ENCODE data around the gene ADRB1.

Gene ADRB1

GRCh38 chr10:114081911-114082583 lies 38.4 kb downstream of the ADRB1 start:
- Histone ChIP-seq H3K4me3 (ENCODE audit: low read length) (peak overlapping the region; percentile 10), H3K9ac (ENCODE audit: low read length) (peak overlapping the region; percentile 17), H3K4me1 (ENCODE audit: control insufficient read depth, insufficient read depth, low read length) (peaks cover 39% of the 10 kb centered on the region), H3K36me3 (ENCODE audit: control insufficient read depth, insufficient read depth, low read length) (no peaks in the 10 kb centered on the region), H3K9me3 (ENCODE audit: control insufficient read depth, low read length) (no peaks in the 10 kb centered on the region), H3K27me3 (ENCODE audit: control insufficient read depth, insufficient read depth, low read length) (no peaks in the 10 kb centered on the region)

DNA sequence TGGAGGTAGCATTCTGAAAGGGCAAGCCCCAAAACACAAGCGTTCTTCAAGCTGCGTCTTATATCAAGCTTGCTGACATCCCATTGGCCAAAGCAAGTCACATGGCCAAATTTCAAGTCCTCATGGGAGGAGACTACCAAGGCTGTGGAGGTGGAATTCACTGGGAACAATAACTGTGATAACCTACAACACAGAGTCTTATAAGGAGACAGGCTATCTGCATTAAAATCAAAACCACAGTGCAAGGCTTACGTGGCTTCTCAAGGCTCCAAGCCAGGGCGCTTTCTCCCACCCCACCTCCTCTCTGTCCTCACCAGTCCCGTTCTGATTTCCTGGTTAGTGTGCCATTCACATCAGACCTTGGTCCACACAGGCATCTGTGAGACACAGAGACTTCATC lies 39.4 kb downstream of the ADRB1 start:
- Histone ChIP-seq H3K27me3 (ENCODE audit: control insufficient read depth, insufficient read depth, low read length) (no peaks in the 10 kb centered on the region), H3K4me1 (ENCODE audit: control insufficient read depth, insufficient read depth, low read length) (peaks cover 37% of the 10 kb centered on the region), H3K9ac (ENCODE audit: low read length) (peak overlapping the region; percentile 17), H3K36me3 (ENCODE audit: control insufficient read depth, insufficient read depth, low read length) (no peaks in the 10 kb centered on the region), H3K9me3 (ENCODE audit: control insufficient read depth, low read length) (no peaks in the 10 kb centered on the region), H3K4me3 (ENCODE audit: low read length) (peak overlapping the region; percentile 10)

DNA sequence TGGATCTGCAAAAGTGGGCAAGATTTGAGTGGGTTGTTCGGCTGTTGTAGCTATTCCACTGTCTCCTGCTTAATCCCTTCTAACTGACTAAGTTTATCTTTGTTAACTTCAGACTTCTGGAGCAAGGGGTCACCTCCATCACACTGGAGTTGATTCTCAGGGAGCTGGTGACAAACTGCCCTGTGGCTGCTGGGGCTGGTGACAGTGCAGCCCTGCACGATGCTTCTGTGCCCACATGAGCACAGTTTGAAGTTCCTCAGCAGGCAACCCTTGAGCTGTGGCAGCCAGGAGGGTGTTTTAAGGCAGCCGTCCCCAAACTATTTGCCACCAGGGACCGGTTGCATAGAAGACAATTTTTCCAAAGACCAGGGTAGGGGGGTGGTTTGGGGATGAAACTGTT lies 40.5 kb downstream of the ADRB1 start:
- H3K9me3 ChIP-seq (ENCODE audit: control insufficient read depth, low read length): no peaks in the 10 kb centered on the region
- no peak overlapping the region for H3K4me3 ChIP-seq (ENCODE audit: low read length)
- H3K4me1 ChIP-seq (ENCODE audit: control insufficient read depth, insufficient read depth, low read length): peaks cover 29% of the 10 kb centered on the region
- H3K27me3 ChIP-seq (ENCODE audit: control insufficient read depth, insufficient read depth, low read length): no peaks in the 10 kb centered on the region
- no peak overlapping the region for H3K9ac ChIP-seq (ENCODE audit: low read length)
- no peaks in the 10 kb centered on the region for H3K36me3 ChIP-seq (ENCODE audit: control insufficient read depth, insufficient read depth, low read length)

GRCh38 chr10:114087255-114087654 lies 43.6 kb downstream of the ADRB1 start:
- Histone ChIP-seq H3K4me1 (ENCODE audit: control insufficient read depth, insufficient read depth, low read length) (peaks cover 13% of the 10 kb centered on the region), H3K36me3 (ENCODE audit: control insufficient read depth, insufficient read depth, low read length) (no peaks in the 10 kb centered on the region), H3K9me3 (ENCODE audit: control insufficient read depth, low read length) (no peaks in the 10 kb centered on the region), H3K4me3 (ENCODE audit: low read length) (no peak overlapping the region), H3K9ac (ENCODE audit: low read length) (no peak overlapping the region), H3K27me3 (ENCODE audit: control insufficient read depth, insufficient read depth, low read length) (no peaks in the 10 kb centered on the region)

DNA sequence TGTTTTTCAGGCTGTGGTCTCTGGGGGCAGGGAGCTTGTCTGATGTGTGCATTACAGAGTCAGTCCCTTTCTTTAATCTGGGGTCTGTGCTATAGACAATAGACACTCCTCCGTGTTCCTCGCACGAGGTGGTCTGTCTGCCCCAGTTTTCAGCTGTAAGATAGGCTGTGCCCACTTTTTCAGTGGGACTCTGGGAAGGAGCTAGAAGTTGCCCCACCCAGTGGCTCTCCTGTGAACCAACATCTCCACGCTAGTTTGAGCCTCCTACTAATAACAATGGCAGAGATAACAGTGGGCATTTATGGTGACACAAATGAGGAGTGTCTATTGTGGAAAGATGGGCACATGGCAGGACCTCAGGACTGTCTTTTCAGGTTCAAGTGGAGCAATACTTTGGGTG lies 44.0 kb downstream of the ADRB1 start:
- no peak overlapping the region for H3K4me3 ChIP-seq (ENCODE audit: low read length)
- H3K27me3 ChIP-seq (ENCODE audit: control insufficient read depth, insufficient read depth, low read length): no peaks in the 10 kb centered on the region
- H3K9me3 ChIP-seq (ENCODE audit: control insufficient read depth, low read length): no peaks in the 10 kb centered on the region
- peaks cover 9% of the 10 kb centered on the region for H3K4me1 ChIP-seq (ENCODE audit: control insufficient read depth, insufficient read depth, low read length)
- H3K36me3 ChIP-seq (ENCODE audit: control insufficient read depth, insufficient read depth, low read length): no peaks in the 10 kb centered on the region
- H3K9ac ChIP-seq (ENCODE audit: low read length): no peak overlapping the region

GRCh38 chr10:114094795-114095194 lies 51.1 kb downstream of the ADRB1 start:
- H3K9me3 ChIP-seq (ENCODE audit: control insufficient read depth, low read length): no peaks in the 10 kb centered on the region
- H3K9ac ChIP-seq (ENCODE audit: low read length): no peak overlapping the region
- H3K27me3 ChIP-seq (ENCODE audit: control insufficient read depth, insufficient read depth, low read length): no peaks in the 10 kb centered on the region
- no peaks in the 10 kb centered on the region for H3K36me3 ChIP-seq (ENCODE audit: control insufficient read depth, insufficient read depth, low read length)
- no peak overlapping the region for H3K4me3 ChIP-seq (ENCODE audit: low read length)
- H3K4me1 ChIP-seq (ENCODE audit: control insufficient read depth, insufficient read depth, low read length): no peaks in the 10 kb centered on the region

GRCh38 chr10:114095559-114096337 lies 52.1 kb downstream of the ADRB1 start:
- Histone ChIP-seq H3K36me3 (ENCODE audit: control insufficient read depth, insufficient read depth, low read length) (no peaks in the 10 kb centered on the region), H3K4me3 (ENCODE audit: low read length) (no peak overlapping the region), H3K4me1 (ENCODE audit: control insufficient read depth, insufficient read depth, low read length) (peaks cover 9% of the 10 kb centered on the region), H3K27me3 (ENCODE audit: control insufficient read depth, insufficient read depth, low read length) (peaks cover 5% of the 10 kb centered on the region), H3K9ac (ENCODE audit: low read length) (no peak overlapping the region), H3K9me3 (ENCODE audit: control insufficient read depth, low read length) (no peaks in the 10 kb centered on the region)
